ENCODE results near the gene ANTXRL.
"Not testable (repeated sequence)": the region's sequence is repeated elsewhere in the genome, so short reads cannot be mapped to it uniquely, and the experiment has no call there.

GRCh38 chr10:46262906-46263560 is 23.8 kb upstream of the ANTXRL start:
- TF ChIP-seq CTCF, POLR2A (IDR thresholded peaks at IDR 0.05): not testable (repeated sequence)

All from lower leg skin (tissue), 3 donors.